HL-60 (cell line): ENCODE results near the gene HOXA2.

ENCODE experiments used
- DNase-seq, 2 experiments: peaks; one replicate each; pipeline ENCODE4 v3.0.0-alpha.2; 2010 to 2020; ENCODE audit warnings: low read depth in 1 of 2, low spot score in 1 of 2
- H3K27ac ChIP-seq: fragments of 250-450 bp; sonication (Bioruptor Pico); replicated peaks from 2 replicates; pipeline ENCODE4 v1.5.1; 2020; ENCODE audit warnings: mild to moderate bottlenecking, moderate library complexity
- H3K27me3 ChIP-seq: fragments of 250-450 bp; sonication (Bioruptor Pico); 2 replicates; pipeline ENCODE4 v1.5.1; 2021; ENCODE audit warnings: mild to moderate bottlenecking, moderate library complexity; ENCODE audit not compliant: insufficient read depth, poor library complexity, severe bottlenecking
- H3K4me3 ChIP-seq: replicated peaks from 2 replicates; pipeline ENCODE4 v1.5.1; 2011; ENCODE audit warnings: mild to moderate bottlenecking, control low read depth, low read length; ENCODE audit not compliant: insufficient read depth
- CTCF ChIP-seq: IDR thresholded peaks from one replicate; pipeline ENCODE4 v1.5.1; 2011; ENCODE audit warnings: low read length, control low read depth, inconsistent platforms; ENCODE audit not compliant: insufficient read depth
- GABPA ChIP-seq: IDR thresholded peaks from 2 replicates; pipeline ENCODE4 v1.6.1; 2012; ENCODE audit warnings: low read depth
- POLR2AphosphoS5 ChIP-seq: IDR thresholded peaks from 2 replicates; pipeline ENCODE4 v1.6.1; 2012; ENCODE audit warnings: low read depth
- REST ChIP-seq: IDR thresholded peaks from 2 replicates; pipeline ENCODE4 v1.6.1; 2012; ENCODE audit warnings: low read depth; ENCODE audit not compliant: insufficient replicate concordance
- SPI1 ChIP-seq: IDR thresholded peaks from 2 replicates; pipeline ENCODE4 v1.6.1; 2012; ENCODE audit warnings: low read depth, mild to moderate bottlenecking, borderline replicate concordance

Gene HOXA2

GRCh38 chr7:27106181-27106900, 3.9 kb upstream of the HOXA2 start:
- H3K27me3 ChIP-seq: peaks cover 36% of the 10 kb centered on the region
- no peak for TF ChIP-seq REST
- TF ChIP-seq SPI1: no peak
- no peak for TF ChIP-seq CTCF
- no peak for TF ChIP-seq GABPA
- TF ChIP-seq POLR2AphosphoS5: no peak
- H3K4me3 ChIP-seq: no peak overlapping the region
- DNase-seq: no peak
- H3K27ac ChIP-seq: no peak overlapping the region

- Histone ChIP-seq H3K27ac (no peak overlapping the region), H3K4me3 (no peak overlapping the region), H3K27me3 (peaks cover 38% of the 10 kb centered on the region)
- TF ChIP-seq CTCF: no peak
- no peak for DNase-seq
These were observed 3.0 kb upstream of the HOXA2 start for GRCh38 chr7:27105301-27106031.

GRCh38 chr7:27104341-27105058, 2.0 kb upstream of the HOXA2 start:
- H3K27me3 ChIP-seq: peaks cover 38% of the 10 kb centered on the region
- H3K4me3 ChIP-seq: no peak overlapping the region
- no peak overlapping the region for H3K27ac ChIP-seq
- TF ChIP-seq POLR2AphosphoS5: no peak
- no peak for TF ChIP-seq GABPA
- TF ChIP-seq SPI1: no peak
- no peak for TF ChIP-seq REST
- TF ChIP-seq CTCF: no peak
- no peak for DNase-seq
